GM19193 (cell line): ENCODE data around the gene MYBBP1A.

Experiments used
- POLR2A ChIP-seq: IDR thresholded peaks from 4 replicates; pipeline ENCODE4 v1.6.1; 2011; ENCODE audit not compliant: insufficient read depth, insufficient read length; ENCODE audit errors: extremely low read depth

MYBBP1A gene

DNA sequence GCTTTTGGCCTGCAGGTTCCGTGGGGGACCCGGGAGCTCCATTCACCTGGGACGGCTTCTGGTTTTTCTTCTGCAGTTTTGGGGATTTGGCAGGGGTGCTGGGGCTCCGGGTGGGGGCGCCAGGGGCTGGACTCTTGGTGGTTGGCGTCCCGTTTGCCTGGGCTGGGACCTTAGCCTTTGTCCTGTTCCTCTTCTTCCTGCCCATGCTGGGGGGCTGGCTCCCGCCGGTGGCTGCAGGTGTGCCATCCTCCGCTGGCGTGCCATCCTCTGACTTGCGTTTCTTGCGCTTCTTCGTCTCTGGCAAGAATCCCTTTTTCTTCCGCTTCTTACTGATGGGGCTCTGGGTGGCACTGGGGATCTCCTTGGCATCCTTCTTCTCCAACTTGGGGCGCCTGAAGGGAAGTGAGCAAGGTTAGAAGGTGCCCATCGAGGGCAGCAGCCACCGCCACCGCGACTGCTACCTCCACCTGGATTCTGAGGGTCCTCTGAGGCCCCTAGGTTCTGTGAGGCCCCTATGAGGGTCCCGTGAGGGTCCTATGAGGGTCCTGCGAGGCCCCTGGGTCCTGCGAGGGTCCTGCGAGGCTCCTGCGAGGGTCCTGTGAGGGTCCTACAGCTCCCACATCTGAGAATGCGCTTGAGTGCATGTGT lies 15.5 kb downstream of the MYBBP1A start:
- no peak for TF ChIP-seq POLR2A

DNA sequence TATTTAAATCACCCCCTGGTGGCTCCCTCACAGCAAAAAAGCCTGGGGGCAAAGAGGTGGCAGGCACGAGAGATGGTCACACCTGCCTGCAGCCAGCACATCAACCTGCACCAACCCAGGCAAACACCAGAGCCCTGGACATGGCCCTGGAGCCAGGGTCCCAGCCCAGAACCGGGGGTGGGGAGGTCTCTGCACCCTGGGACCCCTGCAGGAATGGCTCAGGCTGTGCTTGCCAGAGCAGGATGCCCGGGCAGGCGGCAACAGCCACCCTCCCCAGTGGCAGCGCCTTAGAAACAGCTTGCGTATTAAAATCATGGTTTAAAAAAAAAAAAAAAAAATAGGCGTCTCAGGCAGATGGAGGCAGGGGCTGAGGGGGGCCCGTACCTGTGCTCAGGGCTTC lies 16.2 kb downstream of the MYBBP1A start:
- no peak for TF ChIP-seq POLR2A

DNA sequence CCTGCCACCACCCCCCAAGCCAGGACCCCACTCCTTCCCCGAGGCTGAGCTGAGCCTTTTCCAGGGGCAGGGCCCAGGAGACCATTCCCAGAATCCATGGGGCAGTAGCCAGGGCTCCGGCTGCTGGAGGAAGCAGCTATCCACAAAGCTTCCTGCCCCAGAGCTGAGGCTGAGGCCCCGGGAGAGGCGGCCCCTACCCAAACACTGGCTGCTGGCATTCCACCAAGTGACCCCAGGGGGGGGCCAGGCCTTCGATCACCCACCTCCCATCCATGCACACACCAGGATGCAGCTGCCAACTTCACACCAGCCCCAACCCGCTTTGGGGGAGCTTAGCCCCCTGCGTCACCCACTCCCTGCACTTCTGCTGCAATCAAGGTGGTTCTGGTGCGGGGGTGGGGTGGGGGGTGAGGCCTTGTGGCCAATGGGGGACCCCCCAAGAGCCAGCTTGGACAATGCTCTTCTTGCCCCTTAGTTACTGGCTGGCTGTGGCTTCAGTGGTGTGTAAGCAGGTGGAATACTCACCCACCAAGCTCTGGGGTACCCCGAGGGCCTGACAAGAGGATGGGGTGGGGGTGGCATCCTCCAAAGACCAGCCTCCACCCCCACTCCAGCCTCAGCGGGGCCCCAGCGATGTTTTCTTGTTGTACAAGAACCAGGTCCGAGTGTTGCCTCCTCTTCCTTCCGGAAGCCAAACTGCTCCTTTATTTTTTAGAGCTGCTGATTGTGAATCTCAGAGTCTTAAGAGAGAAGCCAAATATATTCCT lies 16.8 kb downstream of the MYBBP1A start:
- no peak for TF ChIP-seq POLR2A

DNA sequence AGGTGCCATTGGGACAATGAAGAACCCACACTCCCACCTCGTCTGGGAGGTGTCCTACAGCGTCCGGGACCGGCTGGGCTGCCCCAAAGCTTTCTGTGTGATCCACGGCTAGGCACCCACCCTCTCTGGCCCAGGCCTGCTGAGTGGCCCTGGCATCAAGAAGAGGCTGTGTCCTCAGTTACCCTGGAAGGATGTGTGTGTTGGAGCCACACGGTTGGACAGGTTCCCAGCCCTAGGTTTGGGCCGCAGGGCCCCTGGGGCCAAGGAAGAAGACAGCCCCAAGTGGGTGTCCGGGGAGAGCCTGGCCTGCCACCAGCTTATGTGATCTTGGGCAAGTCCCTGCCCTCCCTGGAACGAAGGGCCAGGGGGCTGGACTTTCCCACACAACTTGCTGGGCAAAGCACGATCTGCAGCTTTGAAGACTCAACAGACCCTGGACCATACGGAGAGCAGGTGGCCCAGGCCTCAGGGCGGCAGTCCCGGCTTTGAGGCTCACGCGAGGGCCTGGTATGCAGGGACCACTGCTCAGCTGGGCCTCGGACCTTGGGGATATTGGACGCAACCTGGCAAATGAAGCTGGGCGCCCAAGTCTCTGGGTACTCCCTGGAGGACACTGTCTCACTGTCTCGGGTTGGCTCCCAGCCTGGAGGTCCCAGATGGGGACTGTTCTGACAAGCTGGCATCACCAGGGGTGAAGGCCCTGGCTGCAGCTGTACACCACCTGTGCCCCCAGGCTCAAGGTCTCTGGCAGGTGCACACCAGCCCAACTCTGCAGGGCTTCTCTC lies 17.5 kb downstream of the MYBBP1A start:
- no peak for TF ChIP-seq POLR2A

DNA sequence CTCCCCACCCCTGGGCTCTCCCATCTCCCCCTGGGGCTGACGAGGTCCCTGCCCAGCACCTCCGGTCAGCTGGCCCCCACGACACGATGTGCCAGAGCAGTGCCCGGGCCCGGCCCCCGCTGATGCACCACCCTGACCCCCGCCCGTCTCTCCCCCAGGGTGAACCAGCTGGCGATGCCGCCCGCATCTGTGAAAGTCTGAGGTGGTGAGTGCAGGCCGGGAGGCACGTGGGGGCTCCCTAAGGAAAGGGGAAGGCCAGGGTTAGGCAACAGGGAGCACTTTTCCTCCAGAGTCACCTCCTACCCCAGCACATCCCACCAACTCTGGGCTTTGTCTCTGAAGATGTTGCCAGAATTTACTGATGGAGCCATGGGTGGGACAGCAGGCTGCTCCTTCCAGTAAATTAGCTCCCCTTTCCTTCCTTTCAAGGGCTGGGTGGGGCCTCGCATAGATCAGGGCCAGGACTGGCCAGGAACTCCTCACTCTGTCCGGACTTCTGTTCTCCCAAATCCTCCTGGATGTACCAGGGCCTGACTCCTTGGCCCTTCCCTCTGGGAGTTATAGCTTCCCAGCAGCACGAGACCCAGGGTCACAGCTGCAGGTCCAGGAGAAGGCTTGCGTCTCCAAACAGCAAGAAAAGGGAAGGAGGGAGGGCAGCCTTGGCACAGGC lies 18.3 kb downstream of the MYBBP1A start:
- TF ChIP-seq POLR2A, result peak; percentile 4

DNA sequence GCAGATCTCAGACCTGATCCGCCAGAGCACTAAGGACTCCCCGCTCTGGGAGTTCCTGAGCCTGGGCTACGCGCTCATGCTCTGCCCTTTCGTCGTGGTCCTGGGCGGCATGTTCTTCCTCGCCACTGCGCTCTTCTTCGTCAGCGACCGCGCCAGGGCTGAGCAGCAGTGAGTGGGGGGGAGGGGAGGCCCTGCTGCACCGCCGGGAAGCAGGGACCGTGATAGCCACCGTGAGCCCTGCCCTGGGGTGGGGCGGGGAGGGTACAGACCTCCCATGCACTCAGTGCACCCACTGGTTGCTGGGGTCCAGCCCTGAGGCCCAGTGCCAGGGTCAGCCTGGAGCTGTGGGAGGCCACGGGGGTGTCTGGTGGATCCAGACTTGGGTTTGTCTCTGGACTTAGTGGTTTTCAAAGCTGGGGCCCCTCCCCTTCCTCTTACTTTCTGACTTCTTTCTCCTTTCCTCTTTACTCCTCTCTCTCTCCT lies 18.9 kb downstream of the MYBBP1A start:
- no peak for TF ChIP-seq POLR2A

DNA sequence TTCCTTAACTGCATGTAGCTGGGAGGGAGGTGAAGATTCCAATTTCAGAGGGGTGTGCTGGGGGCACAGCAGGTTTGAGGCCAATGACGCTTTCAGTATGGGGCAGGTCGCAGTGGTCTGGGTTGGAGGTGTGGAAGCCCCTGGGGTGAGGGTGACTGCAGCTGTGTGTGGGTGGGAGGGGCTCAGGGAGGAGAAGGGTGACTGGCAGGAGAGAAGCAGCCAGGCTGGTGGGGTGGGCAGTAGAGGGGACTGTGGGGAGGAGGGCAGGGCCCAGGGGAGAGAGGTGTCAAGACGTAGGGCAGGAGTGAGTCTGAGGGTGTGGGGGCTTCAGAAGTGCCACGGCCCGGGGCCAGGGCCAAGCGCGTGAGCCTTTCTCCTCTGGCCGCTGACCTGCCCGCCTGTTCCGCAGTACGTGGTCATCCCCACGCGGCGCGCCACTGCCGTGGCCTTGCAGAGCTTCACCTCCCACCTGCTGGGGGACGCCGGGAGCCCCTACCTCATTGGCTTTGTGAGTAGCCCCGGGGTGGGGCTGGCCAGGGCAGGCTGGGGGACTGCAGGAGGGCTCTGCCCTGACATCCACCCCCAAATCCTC lies 19.4 kb downstream of the MYBBP1A start:
- no peak for TF ChIP-seq POLR2A

DNA sequence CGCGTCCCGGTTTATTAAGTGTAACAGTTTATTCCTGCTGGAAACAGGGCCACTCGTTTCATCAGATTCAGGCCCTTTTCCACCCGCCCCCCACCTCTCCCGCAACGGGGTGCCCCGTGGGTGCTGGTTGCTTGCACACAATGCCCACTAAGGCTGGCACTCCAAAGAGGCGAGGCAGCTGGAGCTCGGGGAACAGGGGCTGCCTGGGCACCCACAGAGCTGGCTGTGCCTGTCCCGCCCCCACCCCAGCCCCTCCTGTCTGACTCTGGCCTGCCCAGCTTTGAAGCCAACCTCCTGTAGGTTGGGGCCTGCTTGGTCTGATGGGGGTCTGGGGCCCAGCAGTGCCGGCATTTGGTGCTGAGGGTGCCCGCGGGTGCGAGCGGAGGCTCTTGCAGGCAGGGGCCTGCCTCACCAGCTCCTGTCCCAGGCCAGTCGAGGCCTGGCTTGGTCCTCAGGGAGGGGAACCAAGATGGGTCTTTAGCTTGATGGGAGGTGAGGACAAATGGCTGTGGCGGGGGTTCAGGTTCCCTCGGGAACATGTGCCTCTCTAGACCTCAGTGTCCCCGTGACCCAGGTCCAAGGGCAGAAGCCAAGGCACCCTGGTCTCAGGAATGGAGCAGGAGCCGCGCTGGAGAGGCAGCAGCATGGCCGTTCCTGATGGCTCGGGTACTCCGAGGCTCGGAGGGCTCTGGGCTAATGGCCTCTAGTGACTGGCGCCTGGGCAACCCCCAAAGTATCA lies 20.1 kb downstream of the MYBBP1A start:
- TF ChIP-seq POLR2A, result no peak

DNA sequence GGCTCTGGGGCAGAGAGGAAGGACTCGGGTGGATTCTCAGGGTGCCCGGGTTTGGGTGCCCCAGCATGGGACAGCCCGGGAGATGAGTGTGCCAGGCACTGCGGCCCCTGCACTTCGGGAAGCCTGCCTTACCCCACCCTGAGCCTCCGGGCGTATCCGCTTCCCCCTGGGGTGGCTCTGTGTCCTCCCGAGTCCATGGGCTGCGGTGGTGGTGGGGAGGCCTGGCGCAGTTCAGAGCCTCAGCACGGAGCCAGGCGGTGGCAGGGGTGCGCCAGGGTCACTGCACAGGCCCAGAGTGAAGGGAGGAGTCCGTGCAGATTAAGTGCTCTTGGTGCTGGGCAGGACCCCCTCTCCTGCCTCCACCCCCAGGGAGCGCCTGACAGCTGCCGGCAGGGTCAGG lies 20.7 kb downstream of the MYBBP1A start:
- no peak for TF ChIP-seq POLR2A

DNA sequence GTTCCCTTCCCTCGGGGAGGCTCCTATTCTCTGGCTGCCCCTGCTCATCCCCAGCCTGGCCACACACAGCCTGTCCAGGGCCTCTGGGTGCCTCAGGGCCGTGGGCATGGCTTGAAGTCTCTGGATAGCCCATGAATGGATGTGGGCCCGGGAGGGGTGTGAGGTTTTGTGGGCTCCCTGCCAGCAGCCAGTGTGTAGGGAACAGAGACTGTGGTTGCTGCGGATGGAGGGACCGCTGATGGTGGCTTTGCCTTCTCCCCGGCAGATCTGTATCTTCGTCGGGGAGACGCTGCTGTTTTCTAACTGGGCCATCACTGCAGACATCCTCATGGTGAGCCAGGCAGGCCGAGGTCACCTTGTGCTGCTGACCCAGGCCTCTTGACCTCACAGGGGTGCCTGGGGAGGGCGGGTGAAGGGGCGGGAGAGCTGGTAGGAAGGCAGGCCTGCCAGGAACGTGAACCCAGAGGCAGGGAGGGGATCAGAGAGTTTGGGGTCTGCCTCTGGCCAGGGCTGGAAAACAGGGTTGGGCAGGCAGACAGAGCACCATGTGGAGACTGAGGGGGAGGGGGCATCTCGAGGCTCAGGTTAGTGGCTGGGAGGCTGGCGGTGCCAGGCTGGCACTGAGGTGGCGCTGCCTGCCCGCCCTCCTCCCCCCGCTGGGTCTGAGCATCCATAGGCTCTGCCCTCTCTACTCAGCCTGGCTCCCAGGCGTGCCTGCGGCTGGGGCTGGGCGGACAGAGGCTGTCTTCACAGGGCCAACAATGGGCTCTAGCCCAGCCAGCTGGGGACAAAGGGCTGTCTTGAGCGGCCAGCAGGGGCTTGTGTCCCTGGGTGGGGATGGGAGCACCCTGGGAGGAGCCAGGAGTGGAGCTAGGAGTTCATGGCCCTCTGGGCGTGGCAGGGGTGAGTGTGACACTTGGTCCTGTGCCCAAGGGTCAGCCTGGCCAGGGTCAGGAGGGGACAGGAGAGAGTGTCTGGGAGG lies 21.4 kb downstream of the MYBBP1A start:
- TF ChIP-seq POLR2A, result no peak

DNA sequence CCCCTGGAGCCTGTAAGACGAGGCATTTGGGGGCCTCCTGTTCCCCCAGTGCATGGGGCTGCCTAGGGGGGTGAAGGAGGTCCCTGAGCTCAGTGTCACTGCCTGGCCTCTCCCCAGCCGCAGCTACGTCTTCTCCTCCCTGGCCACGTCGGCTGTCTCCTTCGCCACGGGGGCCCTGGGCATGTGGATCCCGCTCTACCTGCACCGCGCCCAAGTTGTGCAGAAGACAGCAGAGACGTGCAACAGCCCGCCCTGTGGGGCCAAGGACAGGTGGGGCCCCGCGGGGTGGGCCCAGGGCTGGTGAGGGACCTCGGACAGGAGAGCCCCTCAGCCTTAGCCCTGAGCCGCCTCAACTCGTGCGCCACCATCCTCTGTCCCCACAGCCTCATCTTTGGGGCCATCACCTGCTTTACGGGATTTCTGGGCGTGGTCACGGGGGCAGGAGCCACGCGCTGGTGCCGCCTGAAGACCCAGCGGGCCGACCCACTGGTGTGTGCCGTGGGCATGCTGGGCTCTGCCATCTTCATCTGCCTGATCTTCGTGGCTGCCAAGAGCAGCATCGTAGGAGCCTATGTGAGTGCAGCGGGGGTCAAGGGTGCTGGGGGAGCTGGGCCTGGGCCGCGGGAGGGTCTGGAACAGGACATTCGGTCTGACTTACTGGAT lies 22.2 kb downstream of the MYBBP1A start:
- TF ChIP-seq POLR2A, result no peak

DNA sequence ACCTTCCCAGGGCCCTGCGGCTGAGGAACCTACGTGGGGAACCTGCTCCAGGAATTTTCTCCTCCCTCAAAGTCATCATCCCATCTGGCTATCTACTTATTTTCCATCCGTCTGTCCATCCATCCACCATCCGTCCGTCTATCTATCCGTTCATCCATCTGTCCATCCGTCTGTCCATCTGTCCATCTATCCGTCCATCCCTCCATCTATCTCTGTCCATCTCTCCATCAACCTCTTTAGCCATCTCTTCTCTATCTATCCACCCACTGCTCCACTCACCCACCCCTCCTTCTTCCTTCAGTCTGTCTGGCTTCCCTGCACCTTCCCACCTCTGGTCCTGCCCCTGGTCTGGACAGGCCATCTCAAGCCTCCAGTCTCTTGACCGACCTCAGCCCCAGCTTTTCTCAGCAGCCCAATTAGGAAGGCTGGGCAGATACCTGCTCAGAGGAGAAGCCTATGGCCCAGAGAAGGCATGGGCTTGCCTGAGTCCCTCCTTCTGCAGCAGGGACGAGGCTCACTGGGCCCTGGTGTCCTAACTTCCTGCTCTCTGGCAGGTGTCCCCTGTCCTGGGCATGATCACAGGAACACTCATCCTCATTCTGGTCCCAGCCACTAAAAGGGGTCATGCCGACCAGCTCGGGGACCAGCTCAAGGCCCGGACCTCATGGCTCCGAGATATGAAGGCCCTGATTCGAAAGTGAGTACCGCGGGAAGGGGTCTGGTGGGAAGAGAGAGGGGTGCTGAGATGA lies 23.0 kb downstream of the MYBBP1A start:
- TF ChIP-seq POLR2A, result no peak
